Activated CD4-positive, alpha-beta T cell treated with anti-CD3 and anti-CD28 coated beads for 36 hours (primary cell): Measurements from ENCODE around the gene MID1IP1. TPM values are rescaled to one million over a fixed set of nuclear protein-coding genes. Genes with fewer than 3 reads are reported as not detected.

Experiments
- ATAC-seq: fragments of 200-7000 bp; cut with Tn5 transposase; one replicate; pipeline ENCODE4 v1.10.0; 2021; ENCODE audit warnings: mild to moderate bottlenecking, moderate library complexity
- CTCF ChIA-PET: fragments of 350-600 bp; sonication (Branson Sonifier 250); formaldehyde crosslinking; loops from one replicate; lab custom pipeline; 2021; ENCODE audit warnings: antibody characterized with exemption; lab: Charles Lee
- POLR2A ChIA-PET: fragments of 350-600 bp; sonication (Branson Sonifier 250); formaldehyde crosslinking; loops from one replicate; lab custom pipeline; 2021; ENCODE audit warnings: antibody characterized with exemption, inconsistent platforms; lab: Charles Lee
- DNase-seq: peaks from one replicate; pipeline ENCODE4 v3.0.0-alpha.2; 2020
- H3K27ac Mint-ChIP-seq: one replicate; pipeline ENCODE4 v1.8.0; 2021; ENCODE audit warnings: mixed read lengths
- H3K27me3 Mint-ChIP-seq: one replicate; pipeline ENCODE4 v1.8.0; 2021; ENCODE audit warnings: mixed read lengths
- H3K36me3 Mint-ChIP-seq: one replicate; pipeline ENCODE4 v1.8.0; 2021; ENCODE audit warnings: low read depth, mixed read lengths
- H3K4me1 Mint-ChIP-seq: one replicate; pipeline ENCODE4 v1.8.0; 2021; ENCODE audit warnings: mixed read lengths
- H3K4me3 Mint-ChIP-seq: one replicate; pipeline ENCODE4 v1.8.0; 2021; ENCODE audit warnings: mild to moderate bottlenecking, moderate library complexity, mixed read lengths
- H3K9me3 Mint-ChIP-seq: one replicate; pipeline ENCODE4 v1.8.0; 2021; ENCODE audit warnings: low read depth, mixed read lengths
- intact Hi-C, 2 experiments: fragments of 100-400 bp; cut with DNase I in 1 of 2; cut with micrococcal nuclease in 1 of 2; formaldehyde crosslinking; loops; one replicate each; pipeline versions ENCODE4 v1.14.2 to v1.15.1; 2022 to 2024; cut with DNase I, micrococcal nuclease
- total RNA-seq, 2 experiments: library from RNA; stranded (reverse); gene quantifications; one replicate each; pipeline ENCODE4 v1.2.3, GENCODE V29; 2021

Gene MID1IP1
- total RNA-seq, 2 experiments from 2014 or later, result 76.6 to 89.9 TPM

GRCh38 chrX:38816155-38816554, 14.9 kb downstream of the MID1IP1 start:
- ATAC-seq (peak; percentile 56), DNase-seq (peak; percentile 65)
- intact Hi-C loops, result no loop called here
- Mint-ChIP-seq H3K9me3 (peaks cover 3% of the 10 kb centered on the region), H3K36me3 (peaks cover 11% of the 10 kb centered on the region), H3K4me3 (peak overlapping the region; percentile 26), H3K27me3 (no peaks in the 10 kb centered on the region), H3K27ac (no peak overlapping the region), H3K4me1 (peaks cover 36% of the 10 kb centered on the region)
- ChIA-PET POLR2A (interaction anchor here (2.1 kb wide), 1 partner anchor 12 kb away, joined by 9 read pairs; no protein-coding TSS in a partner anchor), CTCF (interaction anchor here (0.9 to 1.6 kb wide), 2 partner anchors 9 to 10 kb away, joined by 3 to 5 read pairs; no protein-coding TSS in a partner anchor)

DNA sequence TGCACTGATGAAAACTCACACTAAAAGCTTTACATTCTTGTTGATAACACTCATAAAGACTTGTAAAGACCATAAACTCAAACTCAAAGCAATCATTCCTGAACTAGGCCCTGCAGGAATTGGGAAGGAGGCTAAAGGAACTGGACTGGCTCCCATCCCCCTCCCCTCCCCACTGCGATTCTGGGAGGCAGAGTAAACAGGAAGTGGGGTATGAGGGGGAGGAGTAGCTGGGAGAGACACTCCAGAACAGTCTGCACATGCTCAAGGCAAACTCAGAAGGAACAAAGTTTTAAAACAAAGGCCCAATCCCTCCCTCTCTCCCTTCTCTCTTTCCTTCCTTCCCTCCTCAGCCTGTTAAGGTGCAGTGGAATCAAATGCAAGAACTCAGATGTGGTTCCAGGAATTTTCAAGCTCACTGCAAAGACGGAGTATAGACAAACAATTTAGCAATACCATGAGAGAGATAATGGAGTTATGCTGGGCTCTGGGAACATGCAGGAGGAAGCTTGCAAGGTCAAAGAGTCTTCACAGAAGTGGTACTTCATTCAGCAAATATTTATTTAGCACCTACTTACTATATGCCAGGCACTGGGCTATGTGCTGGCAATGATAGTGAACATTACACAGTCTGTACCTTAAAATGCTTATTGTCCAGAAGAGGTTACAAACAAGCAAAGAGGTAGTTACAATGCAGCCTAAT, 15.9 kb downstream of the MID1IP1 start:
- Mint-ChIP-seq H3K36me3 (peaks cover 8% of the 10 kb centered on the region), H3K9me3 (peaks cover 2% of the 10 kb centered on the region), H3K27ac (no peak overlapping the region), H3K4me3 (no peak overlapping the region), H3K27me3 (no peaks in the 10 kb centered on the region), H3K4me1 (peaks cover 26% of the 10 kb centered on the region)
- intact Hi-C loops, result no loop called here
- peak; percentile 43 for ATAC-seq
- POLR2A ChIA-PET, result interaction anchor here (2.1 kb wide), 1 partner anchor 13 kb away, joined by 9 read pairs; no protein-coding TSS in a partner anchor
- peak; percentile 18 for DNase-seq
- CTCF ChIA-PET, result interaction anchor here (1.6 kb wide), 1 partner anchor 11 kb away, joined by 5 read pairs; no protein-coding TSS in a partner anchor

GRCh38 chrX:38819163-38819562, 17.9 kb downstream of the MID1IP1 start:
- no peak for DNase-seq
- Mint-ChIP-seq H3K9me3 (no peaks in the 10 kb centered on the region), H3K27me3 (no peaks in the 10 kb centered on the region), H3K4me3 (no peak overlapping the region), H3K27ac (no peak overlapping the region), H3K36me3 (peaks cover 4% of the 10 kb centered on the region), H3K4me1 (peaks cover 15% of the 10 kb centered on the region)
- ATAC-seq, result no peak
- POLR2A ChIA-PET, result no interaction called here
- CTCF ChIA-PET, result interaction anchor here (1.0 kb wide), 1 partner anchor 10 kb away, joined by 5 read pairs; no protein-coding TSS in a partner anchor
- intact Hi-C loops, result no loop called here

- ChIA-PET POLR2A (no interaction called here), CTCF (interaction anchor here (1.0 kb wide), 1 partner anchor 10 kb away, joined by 5 read pairs; no protein-coding TSS in a partner anchor)
- ATAC-seq, result no peak
- H3K27ac Mint-ChIP-seq, result no peak overlapping the region
- peaks cover 13% of the 10 kb centered on the region for H3K4me1 Mint-ChIP-seq
- no peak overlapping the region for H3K4me3 Mint-ChIP-seq
- intact Hi-C loops, result no loop called here
- H3K9me3 Mint-ChIP-seq, result no peaks in the 10 kb centered on the region
- no peak for DNase-seq
- no peaks in the 10 kb centered on the region for H3K27me3 Mint-ChIP-seq
- peaks cover 4% of the 10 kb centered on the region for H3K36me3 Mint-ChIP-seq
Observed at GRCh38 chrX:38819709-38820108, 18.4 kb downstream of the MID1IP1 start.

- POLR2A ChIA-PET, result no interaction called here
- Mint-ChIP-seq H3K36me3 (peaks cover 1% of the 10 kb centered on the region), H3K27ac (no peak overlapping the region), H3K27me3 (no peaks in the 10 kb centered on the region), H3K4me1 (peaks cover 9% of the 10 kb centered on the region), H3K4me3 (no peak overlapping the region), H3K9me3 (no peaks in the 10 kb centered on the region)
- intact Hi-C loops, result no loop called here
- CTCF ChIA-PET, result interaction anchor here (0.7 kb wide), 2 partner anchors 12 to 14 kb away, joined by 3 read pairs; no protein-coding TSS in a partner anchor
- DNase-seq (no peak), ATAC-seq (no peak)
Observed at GRCh38 chrX:38820751-38821150, 19.5 kb downstream of the MID1IP1 start.

- Mint-ChIP-seq H3K9me3 (no peaks in the 10 kb centered on the region), H3K27ac (no peak overlapping the region), H3K27me3 (no peaks in the 10 kb centered on the region), H3K36me3 (no peaks in the 10 kb centered on the region), H3K4me3 (no peak overlapping the region), H3K4me1 (no peaks in the 10 kb centered on the region)
- ChIA-PET CTCF (no interaction called here), POLR2A (no interaction called here)
- ATAC-seq (no peak), DNase-seq (no peak)
- intact Hi-C loops, result no loop called here
Observed at GRCh38 chrX:38824176-38824575, 22.9 kb downstream of the MID1IP1 start.

GRCh38 chrX:38831949-38832348, 30.7 kb downstream of the MID1IP1 start:
- H3K27ac Mint-ChIP-seq, result no peak overlapping the region
- ATAC-seq, result no peak
- CTCF ChIA-PET, result no interaction called here
- H3K9me3 Mint-ChIP-seq, result no peaks in the 10 kb centered on the region
- no peaks in the 10 kb centered on the region for H3K4me1 Mint-ChIP-seq
- no peaks in the 10 kb centered on the region for H3K27me3 Mint-ChIP-seq
- intact Hi-C loops, result no loop called here
- POLR2A ChIA-PET, result no interaction called here
- no peak for DNase-seq
- H3K36me3 Mint-ChIP-seq, result no peaks in the 10 kb centered on the region
- no peak overlapping the region for H3K4me3 Mint-ChIP-seq

GRCh38 chrX:38837389-38837788, 36.1 kb downstream of the MID1IP1 start:
- DNase-seq, result no peak
- Mint-ChIP-seq H3K9me3 (no peaks in the 10 kb centered on the region), H3K36me3 (no peaks in the 10 kb centered on the region), H3K27me3 (no peaks in the 10 kb centered on the region), H3K4me1 (no peaks in the 10 kb centered on the region), H3K4me3 (no peak overlapping the region), H3K27ac (no peak overlapping the region)
- POLR2A ChIA-PET, result no interaction called here
- ATAC-seq, result no peak
- CTCF ChIA-PET, result no interaction called here
- intact Hi-C loops, result no loop called here

GRCh38 chrX:38839277-38839676, 38.0 kb downstream of the MID1IP1 start:
- H3K36me3 Mint-ChIP-seq, result no peaks in the 10 kb centered on the region
- POLR2A ChIA-PET, result interaction anchor here (0.5 kb wide), 1 partner anchor 295 kb away, joined by 3 read pairs; no protein-coding TSS in a partner anchor
- H3K27ac Mint-ChIP-seq, result no peak overlapping the region
- intact Hi-C loops, result no loop called here
- H3K4me3 Mint-ChIP-seq, result no peak overlapping the region
- DNase-seq (no peak), ATAC-seq (no peak)
- no peaks in the 10 kb centered on the region for H3K27me3 Mint-ChIP-seq
- CTCF ChIA-PET, result no interaction called here
- no peaks in the 10 kb centered on the region for H3K9me3 Mint-ChIP-seq
- H3K4me1 Mint-ChIP-seq, result no peaks in the 10 kb centered on the region

GRCh38 chrX:38839944-38840343, 38.7 kb downstream of the MID1IP1 start:
- no peak overlapping the region for H3K4me3 Mint-ChIP-seq
- DNase-seq, result no peak
- no peaks in the 10 kb centered on the region for H3K27me3 Mint-ChIP-seq
- no peak for ATAC-seq
- no peaks in the 10 kb centered on the region for H3K36me3 Mint-ChIP-seq
- CTCF ChIA-PET, result no interaction called here
- no peaks in the 10 kb centered on the region for H3K4me1 Mint-ChIP-seq
- POLR2A ChIA-PET, result no interaction called here
- no peaks in the 10 kb centered on the region for H3K9me3 Mint-ChIP-seq
- intact Hi-C loops, result no loop called here
- no peak overlapping the region for H3K27ac Mint-ChIP-seq

DNA sequence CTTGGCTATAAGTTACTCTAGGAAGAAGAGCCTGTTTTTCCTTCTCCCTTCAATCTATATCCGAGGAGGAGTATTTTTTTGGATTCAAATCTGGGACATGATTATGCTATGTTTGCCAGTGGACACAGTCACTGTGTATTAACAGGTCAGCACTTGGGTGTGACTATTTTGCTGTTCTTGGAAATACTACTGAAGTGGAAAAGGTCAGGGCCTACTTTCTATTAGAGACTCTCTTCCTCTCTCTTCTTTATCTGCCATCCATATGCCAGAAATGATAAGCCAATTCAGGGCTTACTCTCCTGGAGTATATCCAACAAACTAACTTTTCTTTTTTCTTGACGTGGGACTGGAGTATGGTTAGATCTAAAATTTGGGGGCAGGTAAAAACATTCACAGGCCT, 40.5 kb downstream of the MID1IP1 start:
- no peak for DNase-seq
- H3K27ac Mint-ChIP-seq, result no peak overlapping the region
- intact Hi-C loops, result no loop called here
- ChIA-PET POLR2A (no interaction called here), CTCF (no interaction called here)
- no peaks in the 10 kb centered on the region for H3K36me3 Mint-ChIP-seq
- H3K27me3 Mint-ChIP-seq, result no peaks in the 10 kb centered on the region
- ATAC-seq, result no peak
- no peak overlapping the region for H3K4me3 Mint-ChIP-seq
- H3K4me1 Mint-ChIP-seq, result peaks cover 11% of the 10 kb centered on the region
- H3K9me3 Mint-ChIP-seq, result no peaks in the 10 kb centered on the region

DNA sequence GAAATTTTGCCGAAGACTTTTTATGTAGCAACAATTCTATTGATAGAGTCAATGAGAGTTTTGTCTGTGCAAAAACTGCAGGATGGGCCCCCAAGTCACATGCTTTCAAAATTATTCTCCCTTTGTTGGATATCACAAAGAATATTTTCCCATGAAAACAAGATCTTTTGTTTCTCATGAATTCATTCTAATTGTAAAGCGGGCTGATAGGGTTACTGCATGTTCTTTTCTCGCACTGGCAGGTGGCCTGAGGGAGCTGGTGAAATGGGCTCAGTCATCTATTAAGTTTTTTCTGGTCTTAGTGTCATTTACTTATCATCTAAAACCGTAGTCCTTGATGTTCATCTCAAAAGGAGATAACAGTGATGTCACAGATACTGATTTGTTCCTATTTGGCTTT, 44.2 kb downstream of the MID1IP1 start:
- intact Hi-C loops, result no loop called here
- Mint-ChIP-seq H3K27ac (no peak overlapping the region), H3K4me3 (no peak overlapping the region), H3K27me3 (no peaks in the 10 kb centered on the region), H3K36me3 (no peaks in the 10 kb centered on the region), H3K9me3 (no peaks in the 10 kb centered on the region), H3K4me1 (peaks cover 11% of the 10 kb centered on the region)
- CTCF ChIA-PET, result no interaction called here
- no peak for ATAC-seq
- DNase-seq, result no peak
- POLR2A ChIA-PET, result no interaction called here
